H1 (cell line): ENCODE measurements around the gene HOXD11.

Experiments
- EZH2 ChIP-seq: fragments of 200-600 bp; sonication (generic); IDR thresholded peaks from 2 replicates; pipeline ENCODE4 v1.7.1; 2012; ENCODE audit warnings: low read depth, mild to moderate bottlenecking, moderate library complexity, low read length, inconsistent platforms; ENCODE audit not compliant: severe bottlenecking
- TF ChIP-seq, protein P1 (sequence below), 3 experiments: IDR thresholded peaks; 1 replicate in 2 of 3; 2 replicates in 1 of 3; pipeline versions ENCODE4 v1.5.1 to v1.6.1; 2011; ENCODE audit warnings: low read length in 3 of 3, mild to moderate bottlenecking in 3 of 3, inconsistent platforms in 2 of 3, low read depth in 1 of 3, moderate library complexity in 1 of 3; ENCODE audit not compliant: insufficient read depth in 1 of 3; ENCODE audit errors: control extremely low read depth in 1 of 3

DNA sequence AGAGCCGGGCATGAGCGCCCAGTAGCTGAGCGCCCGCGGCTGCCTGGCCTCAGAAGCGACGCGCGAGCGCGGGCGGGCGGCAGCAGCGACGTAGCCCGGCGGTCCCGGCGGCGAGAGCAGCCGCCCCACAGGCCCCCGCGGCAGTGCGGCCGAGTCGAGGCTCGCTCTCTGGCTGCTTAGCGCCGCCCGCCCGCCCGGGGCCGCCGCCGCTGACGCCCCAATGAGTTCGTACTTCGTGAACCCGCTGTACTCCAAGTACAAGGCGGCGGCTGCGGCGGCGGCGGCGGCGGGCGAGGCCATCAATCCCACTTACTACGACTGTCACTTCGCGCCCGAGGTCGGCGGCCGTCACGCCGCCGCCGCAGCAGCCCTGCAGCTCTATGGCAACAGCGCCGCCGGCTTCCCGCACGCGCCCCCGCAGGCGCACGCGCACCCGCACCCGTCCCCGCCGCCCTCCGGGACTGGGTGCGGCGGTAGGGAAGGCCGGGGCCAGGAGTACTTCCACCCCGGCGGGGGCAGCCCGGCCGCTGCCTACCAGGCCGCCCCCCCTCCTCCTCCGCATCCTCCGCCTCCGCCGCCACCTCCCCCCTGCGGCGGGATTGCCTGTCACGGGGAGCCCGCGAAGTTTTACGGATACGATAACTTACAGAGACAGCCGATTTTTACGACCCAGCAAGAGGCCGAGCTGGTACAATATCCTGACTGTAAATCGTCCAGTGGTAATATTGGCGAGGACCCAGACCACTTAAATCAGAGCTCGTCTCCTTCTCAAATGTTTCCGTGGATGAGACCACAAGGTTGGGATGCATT lies 23.3 kb downstream of the HOXD11 start:
- TF ChIP-seq EZH2 = peak; percentile 97
- TF ChIP-seq, protein P1, sequence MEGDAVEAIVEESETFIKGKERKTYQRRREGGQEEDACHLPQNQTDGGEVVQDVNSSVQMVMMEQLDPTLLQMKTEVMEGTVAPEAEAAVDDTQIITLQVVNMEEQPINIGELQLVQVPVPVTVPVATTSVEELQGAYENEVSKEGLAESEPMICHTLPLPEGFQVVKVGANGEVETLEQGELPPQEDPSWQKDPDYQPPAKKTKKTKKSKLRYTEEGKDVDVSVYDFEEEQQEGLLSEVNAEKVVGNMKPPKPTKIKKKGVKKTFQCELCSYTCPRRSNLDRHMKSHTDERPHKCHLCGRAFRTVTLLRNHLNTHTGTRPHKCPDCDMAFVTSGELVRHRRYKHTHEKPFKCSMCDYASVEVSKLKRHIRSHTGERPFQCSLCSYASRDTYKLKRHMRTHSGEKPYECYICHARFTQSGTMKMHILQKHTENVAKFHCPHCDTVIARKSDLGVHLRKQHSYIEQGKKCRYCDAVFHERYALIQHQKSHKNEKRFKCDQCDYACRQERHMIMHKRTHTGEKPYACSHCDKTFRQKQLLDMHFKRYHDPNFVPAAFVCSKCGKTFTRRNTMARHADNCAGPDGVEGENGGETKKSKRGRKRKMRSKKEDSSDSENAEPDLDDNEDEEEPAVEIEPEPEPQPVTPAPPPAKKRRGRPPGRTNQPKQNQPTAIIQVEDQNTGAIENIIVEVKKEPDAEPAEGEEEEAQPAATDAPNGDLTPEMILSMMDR (IDR thresholded peaks at IDR 0.05; ENCODE audit: control extremely low read depth in 1 of 3, insufficient read depth in 1 of 3, low read depth in 1 of 3, low read length in 3 of 3) = no peak
